A673 (cell line): ENCODE results near the gene HTRA2.

Experiments
- EZH2 ChIP-seq: fragments of 200-600 bp; sonication (generic); IDR thresholded peaks from 2 replicates; pipeline ENCODE4 v1.6.1; 2017; ENCODE audit warnings: borderline replicate concordance, low read depth, mild to moderate bottlenecking, mixed read lengths, antibody characterized with exemption, low read length; ENCODE audit not compliant: poor library complexity, severe bottlenecking
- TF ChIP-seq, protein P1 (sequence below): fragments of 300-800, 200-600 bp; sonication (generic); conservative IDR thresholded peaks from 2 replicates; pipeline ENCODE4 v1.5.1; 2017; ENCODE audit warnings: low read depth, mild to moderate bottlenecking, antibody characterized with exemption, low read length, moderate library complexity, mixed read lengths

- TF ChIP-seq, protein P1, sequence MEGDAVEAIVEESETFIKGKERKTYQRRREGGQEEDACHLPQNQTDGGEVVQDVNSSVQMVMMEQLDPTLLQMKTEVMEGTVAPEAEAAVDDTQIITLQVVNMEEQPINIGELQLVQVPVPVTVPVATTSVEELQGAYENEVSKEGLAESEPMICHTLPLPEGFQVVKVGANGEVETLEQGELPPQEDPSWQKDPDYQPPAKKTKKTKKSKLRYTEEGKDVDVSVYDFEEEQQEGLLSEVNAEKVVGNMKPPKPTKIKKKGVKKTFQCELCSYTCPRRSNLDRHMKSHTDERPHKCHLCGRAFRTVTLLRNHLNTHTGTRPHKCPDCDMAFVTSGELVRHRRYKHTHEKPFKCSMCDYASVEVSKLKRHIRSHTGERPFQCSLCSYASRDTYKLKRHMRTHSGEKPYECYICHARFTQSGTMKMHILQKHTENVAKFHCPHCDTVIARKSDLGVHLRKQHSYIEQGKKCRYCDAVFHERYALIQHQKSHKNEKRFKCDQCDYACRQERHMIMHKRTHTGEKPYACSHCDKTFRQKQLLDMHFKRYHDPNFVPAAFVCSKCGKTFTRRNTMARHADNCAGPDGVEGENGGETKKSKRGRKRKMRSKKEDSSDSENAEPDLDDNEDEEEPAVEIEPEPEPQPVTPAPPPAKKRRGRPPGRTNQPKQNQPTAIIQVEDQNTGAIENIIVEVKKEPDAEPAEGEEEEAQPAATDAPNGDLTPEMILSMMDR = no peak
- no peak for TF ChIP-seq EZH2
Measured at GRCh38 chr2:74546004-74546403, 16.3 kb downstream of the HTRA2 start.
